ENCODE data around the gene LRRC8E. TPM values are rescaled to one million over a fixed set of nuclear protein-coding genes. Genes with fewer than 3 reads are reported as not detected.

The LRRC8E gene
- total RNA-seq, 1 donor from 2014 or later = 4.3 TPM

- Mint-ChIP-seq H3K27me3 (ENCODE audit: low read depth) (no peaks in the 10 kb centered on the region), H3K4me3 (no peak overlapping the region), H3K27ac (no peak overlapping the region), H3K4me1 (peaks cover 17% of the 10 kb centered on the region), H3K36me3 (peaks cover 6% of the 10 kb centered on the region), H3K9me3 (no peaks in the 10 kb centered on the region)
- no peak for TF ChIP-seq CTCF (IDR thresholded peaks at IDR 0.05; ENCODE audit: unreplicated experiment)
- no peak for DNase-seq (ENCODE audit: low spot score in 2 of 2, unreplicated experiment in 2 of 2)
These were observed 44.6 kb downstream of the LRRC8E start for GRCh38 chr19:7932930-7933300.

GRCh38 chr19:7933411-7933810 is 45.1 kb downstream of the LRRC8E start:
- H3K4me1 Mint-ChIP-seq = peaks cover 12% of the 10 kb centered on the region
- H3K4me3 Mint-ChIP-seq = no peak overlapping the region
- H3K9me3 Mint-ChIP-seq = no peaks in the 10 kb centered on the region
- H3K27me3 Mint-ChIP-seq (ENCODE audit: low read depth) = no peaks in the 10 kb centered on the region
- TF ChIP-seq CTCF (IDR thresholded peaks at IDR 0.05; ENCODE audit: unreplicated experiment) = peak; percentile 20
- peaks cover 6% of the 10 kb centered on the region for H3K36me3 Mint-ChIP-seq
- DNase-seq (ENCODE audit: low spot score in 2 of 2, unreplicated experiment in 2 of 2) = no peak
- H3K27ac Mint-ChIP-seq = no peak overlapping the region

DNA sequence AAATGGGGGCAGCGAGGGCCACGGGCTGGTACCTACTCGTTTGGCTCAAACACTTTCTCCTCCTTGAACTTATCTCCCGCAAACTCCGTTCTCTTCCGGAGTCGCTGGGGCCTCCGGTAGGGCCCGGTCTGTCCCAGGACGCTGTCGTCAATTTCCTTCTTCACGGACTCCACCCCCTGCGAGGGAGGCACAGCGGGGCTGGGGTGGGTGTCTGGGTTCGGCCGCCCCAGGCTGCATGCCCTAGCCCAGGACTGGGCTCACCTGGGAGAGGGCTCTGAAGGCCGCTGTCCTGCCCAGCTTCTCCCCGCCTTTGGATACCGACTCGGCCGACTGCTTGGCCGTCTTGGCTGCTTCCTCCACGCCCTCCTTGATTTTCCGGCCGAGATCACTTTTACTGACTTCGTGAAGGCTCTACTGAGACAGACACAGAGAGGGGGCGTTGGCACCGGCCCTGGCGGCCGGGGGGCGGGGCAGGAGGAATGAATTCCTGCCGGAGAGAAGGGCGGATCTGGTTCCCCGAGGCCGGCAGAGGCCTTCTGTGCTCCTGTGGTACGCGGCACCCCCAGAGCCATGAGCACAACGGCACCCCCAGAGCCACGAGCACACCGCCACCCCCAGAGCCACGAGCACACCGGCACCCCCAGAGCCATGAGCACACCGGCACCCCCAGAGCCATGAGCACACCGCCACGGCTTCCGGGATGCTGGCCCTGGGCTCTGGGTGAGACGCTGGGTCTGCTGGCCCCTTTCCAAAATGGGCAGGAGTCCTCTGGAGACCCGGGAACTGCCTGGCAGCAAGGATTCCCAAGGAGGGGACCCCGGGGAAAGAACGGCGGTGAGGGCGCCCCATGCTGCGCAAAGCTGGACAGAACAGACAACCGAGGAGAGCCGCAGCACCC is 45.8 kb downstream of the LRRC8E start:
- no peaks in the 10 kb centered on the region for H3K9me3 Mint-ChIP-seq
- H3K27ac Mint-ChIP-seq = no peak overlapping the region
- DNase-seq (ENCODE audit: low spot score in 2 of 2, unreplicated experiment in 2 of 2) = no peak

DNA sequence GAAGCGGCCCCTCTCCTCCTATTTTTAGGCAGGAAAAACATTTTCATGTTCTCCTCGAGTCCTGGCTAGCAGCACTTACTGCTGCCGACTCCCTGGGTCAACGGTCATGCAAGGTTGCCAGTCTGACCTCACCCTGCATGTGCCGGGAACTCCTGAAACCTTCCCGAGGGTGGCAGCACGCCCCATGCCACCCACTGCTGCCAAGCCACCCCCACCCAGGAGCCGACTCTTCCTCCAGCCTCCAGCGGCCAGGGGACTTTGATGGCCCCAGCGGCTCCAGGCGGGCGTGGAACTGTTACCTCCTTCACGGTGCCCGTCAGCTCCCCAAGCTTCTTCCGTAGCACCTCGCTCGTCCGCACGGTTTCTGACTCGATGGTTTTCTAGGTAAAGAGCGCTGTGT is 46.5 kb downstream of the LRRC8E start:
- no peaks in the 10 kb centered on the region for H3K4me1 Mint-ChIP-seq
- TF ChIP-seq CTCF (IDR thresholded peaks at IDR 0.05; ENCODE audit: unreplicated experiment) = no peak
- no peaks in the 10 kb centered on the region for H3K27me3 Mint-ChIP-seq (ENCODE audit: low read depth)
- no peak overlapping the region for H3K27ac Mint-ChIP-seq
- no peak overlapping the region for H3K4me3 Mint-ChIP-seq
- peaks cover 9% of the 10 kb centered on the region for H3K36me3 Mint-ChIP-seq
- no peaks in the 10 kb centered on the region for H3K9me3 Mint-ChIP-seq
- DNase-seq (ENCODE audit: low spot score in 2 of 2, unreplicated experiment in 2 of 2) = no peak

More for the DNA sequence above, 45.8 kb downstream of the LRRC8E start:
- Mint-ChIP-seq H3K27me3 (ENCODE audit: low read depth) (no peaks in the 10 kb centered on the region), H3K4me1 (peaks cover 6% of the 10 kb centered on the region), H3K36me3 (peaks cover 9% of the 10 kb centered on the region), H3K4me3 (no peak overlapping the region)
- no peak for TF ChIP-seq CTCF (IDR thresholded peaks at IDR 0.05; ENCODE audit: unreplicated experiment)

- Mint-ChIP-seq H3K9me3 (no peaks in the 10 kb centered on the region), H3K4me3 (peak overlapping the region; percentile 39), H3K4me1 (peaks cover 8% of the 10 kb centered on the region), H3K27me3 (ENCODE audit: low read depth) (no peaks in the 10 kb centered on the region), H3K36me3 (peaks cover 14% of the 10 kb centered on the region), H3K27ac (no peak overlapping the region)
- no peak for DNase-seq (ENCODE audit: low spot score in 2 of 2, unreplicated experiment in 2 of 2)
- no peak for TF ChIP-seq CTCF (IDR thresholded peaks at IDR 0.05; ENCODE audit: unreplicated experiment)
These were observed 52.5 kb downstream of the LRRC8E start for GRCh38 chr19:7940841-7941240.

Data from mesothelial cell of epicardium (in vitro differentiated cells).